ENCODE measurements around the gene EFCAB6. TPM values are rescaled to one million over a fixed set of nuclear protein-coding genes. Genes with fewer than 3 reads are reported as not detected.

EFCAB6 gene
- total RNA-seq, 1 donor from 2014 or later, result not detected

- Mint-ChIP-seq H3K36me3 (ENCODE audit: low read depth) (no peaks in the 10 kb centered on the region), H3K4me3 (no peak overlapping the region), H3K9me3 (no peaks in the 10 kb centered on the region), H3K4me1 (no peaks in the 10 kb centered on the region), H3K27ac (no peak overlapping the region), H3K27me3 (peaks cover 23% of the 10 kb centered on the region)
- ChIA-PET CTCF (no interaction called here), POLR2A (no interaction called here)
- TF ChIP-seq, protein P1, sequence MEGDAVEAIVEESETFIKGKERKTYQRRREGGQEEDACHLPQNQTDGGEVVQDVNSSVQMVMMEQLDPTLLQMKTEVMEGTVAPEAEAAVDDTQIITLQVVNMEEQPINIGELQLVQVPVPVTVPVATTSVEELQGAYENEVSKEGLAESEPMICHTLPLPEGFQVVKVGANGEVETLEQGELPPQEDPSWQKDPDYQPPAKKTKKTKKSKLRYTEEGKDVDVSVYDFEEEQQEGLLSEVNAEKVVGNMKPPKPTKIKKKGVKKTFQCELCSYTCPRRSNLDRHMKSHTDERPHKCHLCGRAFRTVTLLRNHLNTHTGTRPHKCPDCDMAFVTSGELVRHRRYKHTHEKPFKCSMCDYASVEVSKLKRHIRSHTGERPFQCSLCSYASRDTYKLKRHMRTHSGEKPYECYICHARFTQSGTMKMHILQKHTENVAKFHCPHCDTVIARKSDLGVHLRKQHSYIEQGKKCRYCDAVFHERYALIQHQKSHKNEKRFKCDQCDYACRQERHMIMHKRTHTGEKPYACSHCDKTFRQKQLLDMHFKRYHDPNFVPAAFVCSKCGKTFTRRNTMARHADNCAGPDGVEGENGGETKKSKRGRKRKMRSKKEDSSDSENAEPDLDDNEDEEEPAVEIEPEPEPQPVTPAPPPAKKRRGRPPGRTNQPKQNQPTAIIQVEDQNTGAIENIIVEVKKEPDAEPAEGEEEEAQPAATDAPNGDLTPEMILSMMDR (IDR thresholded peaks at IDR 0.05), result no peak
- no peak for DNase-seq
- intact Hi-C loops (cut with micrococcal nuclease), result no loop called here
- ATAC-seq (ENCODE audit: low read depth), result no peak
Measured at GRCh38 chr22:43823911-43824665, 12.0 kb upstream of the EFCAB6 start.

- ATAC-seq (ENCODE audit: low read depth) (no peak), DNase-seq (no peak)
- H3K9me3 Mint-ChIP-seq, result no peaks in the 10 kb centered on the region
- peaks cover 23% of the 10 kb centered on the region for H3K27me3 Mint-ChIP-seq
- no peak overlapping the region for H3K27ac Mint-ChIP-seq
- ChIA-PET CTCF (no interaction called here), POLR2A (no interaction called here)
- H3K4me3 Mint-ChIP-seq, result no peak overlapping the region
- TF ChIP-seq, protein P1 (IDR thresholded peaks at IDR 0.05), result no peak
- intact Hi-C loops (cut with micrococcal nuclease), result no loop called here
- no peaks in the 10 kb centered on the region for H3K36me3 Mint-ChIP-seq (ENCODE audit: low read depth)
- no peaks in the 10 kb centered on the region for H3K4me1 Mint-ChIP-seq
Measured at GRCh38 chr22:43823353-43823908, 11.3 kb upstream of the EFCAB6 start.

DNA sequence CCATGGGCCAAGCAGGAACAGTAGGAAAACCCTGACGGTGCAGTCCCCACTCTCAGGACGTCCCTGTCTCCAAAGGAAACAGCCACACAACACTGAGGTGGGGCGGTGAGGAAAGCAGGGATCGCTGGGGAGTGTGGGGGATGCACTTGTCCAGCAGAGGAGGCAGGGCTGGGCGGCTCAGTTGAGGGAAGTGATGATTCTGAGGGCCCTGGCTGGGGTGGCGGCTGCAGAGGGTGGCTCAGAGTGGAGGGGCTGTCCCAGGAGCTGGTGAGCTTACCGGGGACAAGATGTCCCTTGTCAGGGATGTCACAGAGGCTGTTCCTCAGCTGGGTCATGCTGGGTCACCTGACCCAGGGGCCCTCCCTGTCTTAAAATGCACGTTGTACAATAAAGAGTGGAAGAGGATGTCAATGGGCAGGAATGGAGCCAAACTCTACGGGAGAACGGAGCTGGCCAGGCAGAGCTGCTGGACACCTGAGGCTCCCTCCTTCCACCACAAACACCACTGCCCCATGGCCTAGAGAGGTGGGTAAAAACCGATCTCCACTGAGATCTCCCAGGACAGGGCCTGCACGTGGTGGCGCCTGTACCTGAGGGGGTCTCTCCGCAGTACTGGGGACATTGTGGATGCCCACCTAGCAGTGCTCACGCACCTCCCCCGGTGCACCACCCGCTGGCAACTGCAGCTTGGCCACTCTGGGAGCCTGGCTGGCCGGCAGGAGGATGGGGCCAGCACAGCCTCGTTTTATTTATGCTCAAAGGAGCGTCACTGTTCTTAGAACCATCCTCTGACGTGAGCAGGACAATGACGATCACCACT, 9.7 kb upstream of the EFCAB6 start:
- no peak overlapping the region for H3K4me3 Mint-ChIP-seq
- peaks cover 23% of the 10 kb centered on the region for H3K27me3 Mint-ChIP-seq
- no peaks in the 10 kb centered on the region for H3K36me3 Mint-ChIP-seq (ENCODE audit: low read depth)
- intact Hi-C loops (cut with micrococcal nuclease), result no loop called here
- TF ChIP-seq, protein P1 (IDR thresholded peaks at IDR 0.05), result no peak
- CTCF ChIA-PET, result no interaction called here
- POLR2A ChIA-PET, result no interaction called here
- no peaks in the 10 kb centered on the region for H3K9me3 Mint-ChIP-seq
- no peak overlapping the region for H3K27ac Mint-ChIP-seq
- no peaks in the 10 kb centered on the region for H3K4me1 Mint-ChIP-seq
- ATAC-seq (ENCODE audit: low read depth) (no peak), DNase-seq (no peak)

GRCh38 chr22:43820651-43821305, 8.7 kb upstream of the EFCAB6 start:
- TF ChIP-seq, protein P1 (IDR thresholded peaks at IDR 0.05), result no peak
- Mint-ChIP-seq H3K4me1 (no peaks in the 10 kb centered on the region), H3K27ac (no peak overlapping the region), H3K4me3 (no peak overlapping the region), H3K36me3 (ENCODE audit: low read depth) (no peaks in the 10 kb centered on the region), H3K9me3 (no peaks in the 10 kb centered on the region), H3K27me3 (peaks cover 23% of the 10 kb centered on the region)
- ATAC-seq (ENCODE audit: low read depth), result no peak
- DNase-seq, result no peak
- ChIA-PET POLR2A (no interaction called here), CTCF (no interaction called here)
- intact Hi-C loops (cut with micrococcal nuclease), result no loop called here
